GM19397 (cell line): ENCODE results near the gene CHMP3.
"Not testable (repeated sequence)": the region's sequence is repeated elsewhere in the genome, so short reads cannot be mapped to it uniquely, and the experiment has no call there.

ENCODE experiments used
- ATAC-seq: cut with Tn5 transposase; IDR thresholded peaks from one replicate; pipeline ENCODE4 v1.9.1; 2021; ENCODE audit warnings: mild to moderate bottlenecking, moderate library complexity; ENCODE audit not compliant: unreplicated experiment

CHMP3 gene

GRCh38 chr2:86549963-86550725, 13.1 kb downstream of the CHMP3 start:
- not testable (repeated sequence) for ATAC-seq

DNA sequence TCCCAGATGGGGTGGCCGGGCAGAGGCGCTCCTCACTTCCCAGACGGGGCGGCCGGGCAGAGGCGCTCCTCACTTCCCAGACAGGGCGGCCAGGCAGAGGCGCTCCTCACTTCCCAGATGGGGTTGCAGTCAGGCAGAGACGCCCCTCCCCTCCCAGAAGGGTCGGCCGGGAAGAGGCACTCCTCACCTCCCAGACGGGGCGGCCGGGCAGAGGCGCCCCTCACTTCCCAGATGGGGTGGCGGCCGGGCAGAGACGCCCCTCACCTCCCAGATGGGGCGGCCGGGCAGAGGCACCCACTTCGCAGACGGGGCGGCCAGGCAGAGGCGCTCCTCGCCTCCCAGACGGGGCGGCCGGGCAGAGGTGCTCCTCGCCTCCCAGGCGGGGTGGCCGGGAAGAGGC, 13.8 kb downstream of the CHMP3 start:
- not testable (repeated sequence) for ATAC-seq

DNA sequence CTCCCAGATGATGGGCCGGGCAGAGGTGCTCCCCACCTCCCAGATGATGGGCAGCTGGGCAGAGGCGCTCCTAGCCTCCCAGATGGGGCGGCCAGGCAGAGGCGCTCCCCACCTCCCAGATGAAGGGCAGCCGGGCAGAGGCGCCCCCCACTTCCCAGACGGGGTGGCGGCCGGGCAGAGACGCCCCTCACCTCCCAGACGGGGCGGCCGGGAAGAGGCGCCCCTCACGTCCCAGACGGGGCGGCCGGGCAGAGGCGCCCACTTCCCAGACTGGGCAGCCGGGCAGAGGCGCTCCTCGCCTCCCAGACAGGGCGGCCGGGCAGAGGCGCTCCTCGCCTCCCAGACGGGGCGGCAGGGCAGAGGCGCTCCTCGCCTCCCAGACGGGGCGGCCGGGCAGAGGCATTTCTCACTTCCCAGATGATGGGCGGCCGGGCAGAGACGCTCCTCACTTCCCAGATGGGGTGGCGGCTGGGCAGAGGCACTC, 14.3 kb downstream of the CHMP3 start:
- ATAC-seq, result not testable (repeated sequence)

- not testable (repeated sequence) for ATAC-seq
Measured at GRCh38 chr2:86548165-86548912, 14.9 kb downstream of the CHMP3 start.

DNA sequence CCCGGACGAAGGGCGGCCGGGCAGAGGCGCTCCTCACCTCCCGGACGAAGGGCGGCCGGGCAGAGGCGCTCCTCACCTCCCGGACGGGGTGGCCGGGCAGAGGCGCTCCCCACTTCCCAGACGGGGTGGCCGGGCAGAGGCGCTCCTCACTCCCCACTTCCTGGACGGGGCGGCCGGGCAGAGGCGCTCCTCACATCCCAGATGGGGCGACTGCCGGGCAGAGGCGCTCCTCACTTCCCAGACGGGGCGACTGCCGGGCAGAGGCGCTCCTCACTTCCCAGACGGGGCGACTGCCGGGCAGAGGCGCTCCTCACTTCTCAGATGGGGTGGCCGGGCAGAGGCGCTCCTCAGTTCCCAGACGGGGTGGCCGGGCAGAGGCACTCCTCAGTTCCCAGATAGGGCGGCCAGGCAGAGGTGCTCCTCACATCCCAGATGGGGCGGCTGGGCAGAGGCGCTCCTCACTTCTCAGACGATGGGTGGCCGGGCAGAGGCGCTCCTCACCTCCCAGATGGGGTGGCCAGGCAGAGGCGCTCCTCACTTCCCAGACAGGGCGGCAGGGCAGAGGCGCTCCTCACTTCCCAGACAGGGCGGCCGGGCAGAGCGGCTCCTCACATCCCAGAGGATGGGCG, 17.8 kb downstream of the CHMP3 start:
- not testable (repeated sequence) for ATAC-seq

- ATAC-seq, result not testable (repeated sequence)
Measured at GRCh38 chr2:86544278-86545099, 18.8 kb downstream of the CHMP3 start.

- ATAC-seq, result no peak
Measured at GRCh38 chr2:86543793-86544192, 19.4 kb downstream of the CHMP3 start.

GRCh38 chr2:86543335-86543734, 19.9 kb downstream of the CHMP3 start:
- ATAC-seq, result no peak

DNA sequence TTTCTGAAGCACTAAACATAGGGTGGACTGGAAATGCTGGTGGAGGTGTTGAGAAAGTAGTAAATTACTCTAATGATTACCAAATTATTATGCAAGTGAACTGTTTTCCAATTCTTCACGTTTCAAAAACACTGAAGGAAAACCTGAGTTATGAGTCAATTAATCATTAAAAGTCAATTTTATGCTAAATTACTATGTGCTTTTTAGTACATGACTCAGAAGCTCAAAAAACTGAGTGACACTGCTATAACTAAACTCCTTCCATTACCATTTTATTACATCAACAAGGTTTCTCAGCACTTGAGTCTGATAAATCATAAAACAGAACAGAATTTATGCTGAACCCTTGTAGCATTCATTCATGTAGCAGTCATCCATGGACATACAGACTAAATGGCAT, 20.4 kb downstream of the CHMP3 start:
- no peak for ATAC-seq

DNA sequence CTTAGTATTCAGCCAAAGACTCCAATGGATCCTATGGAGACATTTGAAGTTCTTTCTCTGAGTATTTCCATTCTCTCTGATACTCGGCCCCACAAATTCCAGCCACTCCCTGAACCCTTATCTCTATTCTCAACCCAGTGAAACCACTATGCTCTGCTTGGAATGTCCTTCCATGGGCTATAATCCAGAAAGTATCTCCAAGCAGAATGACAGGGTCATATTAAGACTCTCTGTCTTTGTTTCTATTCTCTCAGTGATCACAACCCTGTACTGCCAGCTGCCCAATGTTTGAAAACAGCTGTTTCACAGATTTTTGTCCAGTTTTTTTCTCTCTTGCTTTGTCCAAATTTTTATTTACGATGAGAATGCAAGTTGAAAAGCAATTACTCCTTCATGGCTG, 21.9 kb downstream of the CHMP3 start:
- ATAC-seq, result no peak

GRCh38 chr2:86533589-86533988, 29.7 kb downstream of the CHMP3 start:
- ATAC-seq, result no peak

- ATAC-seq, result no peak
Measured at GRCh38 chr2:86525421-86526340, 37.6 kb downstream of the CHMP3 start.

DNA sequence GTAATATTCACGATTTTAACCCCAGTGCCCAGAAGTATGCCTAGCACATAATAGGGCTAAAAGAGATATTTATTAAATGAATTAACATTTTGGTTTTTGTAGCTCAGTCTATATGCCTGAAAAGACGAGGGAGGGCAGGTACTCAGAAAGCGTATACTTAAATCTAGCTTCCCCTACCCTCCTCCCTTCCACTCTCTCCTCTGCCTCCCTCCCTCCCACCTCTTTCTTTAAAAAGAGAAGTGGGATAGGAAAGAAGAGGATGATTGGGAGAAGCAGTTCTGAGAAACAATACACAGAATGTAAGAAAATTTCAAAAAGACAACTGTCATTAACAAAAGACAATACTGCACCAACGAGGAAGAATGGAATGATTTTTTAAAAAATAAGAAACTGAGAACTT, 39.8 kb downstream of the CHMP3 start:
- no peak for ATAC-seq

- ATAC-seq, result no peak
Measured at GRCh38 chr2:86522711-86523110, 40.5 kb downstream of the CHMP3 start.

GRCh38 chr2:86521922-86522321, 41.3 kb downstream of the CHMP3 start:
- ATAC-seq, result no peak

DNA sequence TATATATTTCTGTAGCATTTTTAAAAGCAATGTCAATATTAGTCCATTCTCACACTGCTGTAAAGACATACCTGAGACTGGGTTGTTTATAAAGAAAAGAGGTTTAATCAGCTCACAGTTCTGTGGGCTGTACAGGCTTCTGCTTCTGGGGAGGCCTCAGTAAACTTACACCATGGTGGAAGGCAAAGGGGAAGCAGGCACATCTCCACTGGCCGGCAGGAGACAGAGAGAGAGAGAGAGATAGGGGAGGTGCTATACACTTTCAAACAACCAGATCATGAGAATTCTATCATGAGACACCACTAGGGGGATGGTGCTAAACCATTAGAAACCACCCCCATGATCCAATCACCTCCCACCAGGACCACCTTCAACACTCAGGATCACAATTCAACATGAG, 43.1 kb downstream of the CHMP3 start:
- no peak for ATAC-seq

- no peak for ATAC-seq
Measured at GRCh38 chr2:86519349-86519748, 43.9 kb downstream of the CHMP3 start.

- no peak for ATAC-seq
Measured at GRCh38 chr2:86518481-86518880, 44.8 kb downstream of the CHMP3 start.

DNA sequence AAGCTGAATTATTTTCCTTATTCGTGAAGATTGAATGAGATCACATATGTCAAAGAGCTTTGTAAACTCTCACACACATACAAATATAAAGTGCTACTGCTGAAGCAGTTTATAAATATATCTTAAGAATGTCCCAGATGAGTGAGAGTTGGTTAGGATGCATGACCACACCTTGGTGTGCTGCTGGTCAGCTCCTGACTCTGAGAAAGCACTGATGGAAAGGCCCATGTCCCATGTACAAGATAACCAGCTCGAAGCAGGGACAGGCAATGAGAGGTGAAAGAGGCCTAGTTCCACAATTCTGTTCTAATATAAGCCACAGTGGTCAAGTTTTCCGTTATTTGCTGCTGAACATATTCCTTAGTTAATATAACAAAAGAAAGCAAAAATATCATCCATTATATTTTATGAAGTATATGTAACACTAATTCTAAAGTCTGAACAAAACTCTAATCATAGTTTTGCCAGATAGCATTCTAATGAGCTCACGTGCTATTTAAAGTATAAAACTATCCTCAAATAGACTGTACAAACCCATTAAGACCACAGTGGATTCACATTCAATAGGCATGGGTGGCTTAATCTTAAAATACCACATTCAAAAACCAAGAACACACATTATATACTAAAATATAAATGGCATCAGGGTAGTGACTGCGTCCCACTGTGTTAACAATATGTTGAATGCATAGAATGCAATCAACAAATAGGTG, 49.1 kb downstream of the CHMP3 start:
- ATAC-seq, result no peak
